ENCODE measurements around the gene CCDC73.
"Not testable (repeated sequence)": the region's sequence is repeated elsewhere in the genome, so short reads cannot be mapped to it uniquely, and the experiment has no call there.

Gene CCDC73

GRCh38 chr11:32790916-32791315 is 3.5 kb downstream of the CCDC73 start:
- no peak for DNase-seq (ENCODE audit: low read depth)
- TF ChIP-seq CTCF (conservative IDR thresholded peaks at IDR 0.05; ENCODE audit: control insufficient read depth, insufficient read depth, low read depth, low read length), result no peak
- H3K4me3 ChIP-seq (ENCODE audit: control insufficient read depth, low read depth, low read length), result no peak overlapping the region

GRCh38 chr11:32786811-32787210 is 7.7 kb downstream of the CCDC73 start:
- no peak for TF ChIP-seq CTCF (conservative IDR thresholded peaks at IDR 0.05; ENCODE audit: control insufficient read depth, insufficient read depth, low read depth, low read length)
- no peak overlapping the region for H3K4me3 ChIP-seq (ENCODE audit: control insufficient read depth, low read depth, low read length)
- DNase-seq (ENCODE audit: low read depth), result no peak

GRCh38 chr11:32785262-32785661 is 9.2 kb downstream of the CCDC73 start:
- TF ChIP-seq CTCF (conservative IDR thresholded peaks at IDR 0.05; ENCODE audit: control insufficient read depth, insufficient read depth, low read depth, low read length), result no peak
- H3K4me3 ChIP-seq (ENCODE audit: control insufficient read depth, low read depth, low read length), result no peak overlapping the region
- no peak for DNase-seq (ENCODE audit: low read depth)

- no peak for TF ChIP-seq CTCF (conservative IDR thresholded peaks at IDR 0.05; ENCODE audit: control insufficient read depth, insufficient read depth, low read depth, low read length)
- no peak for DNase-seq (ENCODE audit: low read depth)
- H3K4me3 ChIP-seq (ENCODE audit: control insufficient read depth, low read depth, low read length), result no peak overlapping the region
Observed at GRCh38 chr11:32781721-32782120, 12.7 kb downstream of the CCDC73 start.

- DNase-seq (ENCODE audit: low read depth); H3K4me3 ChIP-seq (ENCODE audit: control insufficient read depth, low read depth, low read length): not testable (repeated sequence)
Observed at GRCh38 chr11:32780839-32781238, 13.6 kb downstream of the CCDC73 start.

GRCh38 chr11:32779136-32779535 is 15.3 kb downstream of the CCDC73 start:
- no peak overlapping the region for H3K4me3 ChIP-seq (ENCODE audit: control insufficient read depth, low read depth, low read length)
- no peak for DNase-seq (ENCODE audit: low read depth)

GRCh38 chr11:32775908-32776307 is 18.6 kb downstream of the CCDC73 start:
- no peak for TF ChIP-seq CTCF (conservative IDR thresholded peaks at IDR 0.05; ENCODE audit: control insufficient read depth, insufficient read depth, low read depth, low read length)
- H3K4me3 ChIP-seq (ENCODE audit: control insufficient read depth, low read depth, low read length), result no peak overlapping the region
- no peak for DNase-seq (ENCODE audit: low read depth)

More at GRCh38 chr11:32779136-32779535, 15.3 kb downstream of the CCDC73 start:
- TF ChIP-seq CTCF (conservative IDR thresholded peaks at IDR 0.05; ENCODE audit: control insufficient read depth, insufficient read depth, low read depth, low read length), result no peak
